HL-60 (cell line): ENCODE data around the gene MMAB.

Experiments
- DNase-seq, 2 experiments: peaks; one replicate each; pipeline ENCODE4 v3.0.0-alpha.2; 2010 to 2020; ENCODE audit warnings: low read depth in 1 of 2, low spot score in 1 of 2
- H3K27ac ChIP-seq: fragments of 250-450 bp; sonication (Bioruptor Pico); replicated peaks from 2 replicates; pipeline ENCODE4 v1.5.1; 2020; ENCODE audit warnings: mild to moderate bottlenecking, moderate library complexity
- H3K27me3 ChIP-seq: fragments of 250-450 bp; sonication (Bioruptor Pico); 2 replicates; pipeline ENCODE4 v1.5.1; 2021; ENCODE audit warnings: mild to moderate bottlenecking, moderate library complexity; ENCODE audit not compliant: insufficient read depth, poor library complexity, severe bottlenecking
- H3K4me3 ChIP-seq: replicated peaks from 2 replicates; pipeline ENCODE4 v1.5.1; 2011; ENCODE audit warnings: mild to moderate bottlenecking, control low read depth, low read length; ENCODE audit not compliant: insufficient read depth
- GABPA ChIP-seq: IDR thresholded peaks from 2 replicates; pipeline ENCODE4 v1.6.1; 2012; ENCODE audit warnings: low read depth
- POLR2AphosphoS5 ChIP-seq: IDR thresholded peaks from 2 replicates; pipeline ENCODE4 v1.6.1; 2012; ENCODE audit warnings: low read depth
- SPI1 ChIP-seq: IDR thresholded peaks from 2 replicates; pipeline ENCODE4 v1.6.1; 2012; ENCODE audit warnings: low read depth, mild to moderate bottlenecking, borderline replicate concordance
- TF ChIP-seq, protein P1 (sequence below): IDR thresholded peaks from 2 replicates; pipeline ENCODE4 v1.6.1; 2012; ENCODE audit warnings: low read depth; ENCODE audit not compliant: insufficient replicate concordance
- TF ChIP-seq, protein P2 (sequence below): IDR thresholded peaks from one replicate; pipeline ENCODE4 v1.5.1; 2011; ENCODE audit warnings: low read length, control low read depth, inconsistent platforms; ENCODE audit not compliant: insufficient read depth

MMAB gene

DNA sequence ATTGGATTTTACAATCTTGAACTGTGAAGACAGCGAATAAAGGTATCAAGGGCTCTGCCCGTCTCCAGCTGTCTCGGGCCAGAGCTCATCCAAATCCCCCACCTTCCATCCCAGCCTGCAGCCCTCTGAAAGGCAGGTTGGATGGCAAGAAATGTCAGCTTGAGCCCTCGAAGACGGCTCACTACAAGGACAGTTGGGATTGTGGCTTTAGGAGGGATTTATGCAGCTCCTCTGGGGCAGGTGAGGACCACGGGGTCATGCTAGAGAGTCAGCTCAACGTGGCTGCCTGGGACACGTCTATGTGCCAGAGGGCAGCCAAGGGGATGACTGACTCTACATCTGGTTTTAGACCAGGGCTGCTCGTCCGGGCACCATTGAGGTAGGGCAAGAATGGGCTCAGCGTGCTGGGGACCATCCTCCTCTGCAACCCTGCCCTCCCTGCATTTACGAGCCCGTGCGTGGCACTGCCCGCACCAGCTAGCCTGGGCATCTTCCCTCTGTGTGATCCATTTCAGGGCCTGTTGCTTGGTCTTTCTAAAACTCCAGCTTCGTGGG, 16.5 kb upstream of the MMAB start:
- no peak for DNase-seq
- H3K4me3 ChIP-seq = no peak overlapping the region
- H3K27me3 ChIP-seq = no peaks in the 10 kb centered on the region
- no peak overlapping the region for H3K27ac ChIP-seq
- TF ChIP-seq POLR2AphosphoS5 (no peak), SPI1 (no peak), GABPA (no peak)
- TF ChIP-seq, protein P1, sequence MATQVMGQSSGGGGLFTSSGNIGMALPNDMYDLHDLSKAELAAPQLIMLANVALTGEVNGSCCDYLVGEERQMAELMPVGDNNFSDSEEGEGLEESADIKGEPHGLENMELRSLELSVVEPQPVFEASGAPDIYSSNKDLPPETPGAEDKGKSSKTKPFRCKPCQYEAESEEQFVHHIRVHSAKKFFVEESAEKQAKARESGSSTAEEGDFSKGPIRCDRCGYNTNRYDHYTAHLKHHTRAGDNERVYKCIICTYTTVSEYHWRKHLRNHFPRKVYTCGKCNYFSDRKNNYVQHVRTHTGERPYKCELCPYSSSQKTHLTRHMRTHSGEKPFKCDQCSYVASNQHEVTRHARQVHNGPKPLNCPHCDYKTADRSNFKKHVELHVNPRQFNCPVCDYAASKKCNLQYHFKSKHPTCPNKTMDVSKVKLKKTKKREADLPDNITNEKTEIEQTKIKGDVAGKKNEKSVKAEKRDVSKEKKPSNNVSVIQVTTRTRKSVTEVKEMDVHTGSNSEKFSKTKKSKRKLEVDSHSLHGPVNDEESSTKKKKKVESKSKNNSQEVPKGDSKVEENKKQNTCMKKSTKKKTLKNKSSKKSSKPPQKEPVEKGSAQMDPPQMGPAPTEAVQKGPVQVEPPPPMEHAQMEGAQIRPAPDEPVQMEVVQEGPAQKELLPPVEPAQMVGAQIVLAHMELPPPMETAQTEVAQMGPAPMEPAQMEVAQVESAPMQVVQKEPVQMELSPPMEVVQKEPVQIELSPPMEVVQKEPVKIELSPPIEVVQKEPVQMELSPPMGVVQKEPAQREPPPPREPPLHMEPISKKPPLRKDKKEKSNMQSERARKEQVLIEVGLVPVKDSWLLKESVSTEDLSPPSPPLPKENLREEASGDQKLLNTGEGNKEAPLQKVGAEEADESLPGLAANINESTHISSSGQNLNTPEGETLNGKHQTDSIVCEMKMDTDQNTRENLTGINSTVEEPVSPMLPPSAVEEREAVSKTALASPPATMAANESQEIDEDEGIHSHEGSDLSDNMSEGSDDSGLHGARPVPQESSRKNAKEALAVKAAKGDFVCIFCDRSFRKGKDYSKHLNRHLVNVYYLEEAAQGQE = no peak
- TF ChIP-seq, protein P2, sequence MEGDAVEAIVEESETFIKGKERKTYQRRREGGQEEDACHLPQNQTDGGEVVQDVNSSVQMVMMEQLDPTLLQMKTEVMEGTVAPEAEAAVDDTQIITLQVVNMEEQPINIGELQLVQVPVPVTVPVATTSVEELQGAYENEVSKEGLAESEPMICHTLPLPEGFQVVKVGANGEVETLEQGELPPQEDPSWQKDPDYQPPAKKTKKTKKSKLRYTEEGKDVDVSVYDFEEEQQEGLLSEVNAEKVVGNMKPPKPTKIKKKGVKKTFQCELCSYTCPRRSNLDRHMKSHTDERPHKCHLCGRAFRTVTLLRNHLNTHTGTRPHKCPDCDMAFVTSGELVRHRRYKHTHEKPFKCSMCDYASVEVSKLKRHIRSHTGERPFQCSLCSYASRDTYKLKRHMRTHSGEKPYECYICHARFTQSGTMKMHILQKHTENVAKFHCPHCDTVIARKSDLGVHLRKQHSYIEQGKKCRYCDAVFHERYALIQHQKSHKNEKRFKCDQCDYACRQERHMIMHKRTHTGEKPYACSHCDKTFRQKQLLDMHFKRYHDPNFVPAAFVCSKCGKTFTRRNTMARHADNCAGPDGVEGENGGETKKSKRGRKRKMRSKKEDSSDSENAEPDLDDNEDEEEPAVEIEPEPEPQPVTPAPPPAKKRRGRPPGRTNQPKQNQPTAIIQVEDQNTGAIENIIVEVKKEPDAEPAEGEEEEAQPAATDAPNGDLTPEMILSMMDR = no peak

DNA sequence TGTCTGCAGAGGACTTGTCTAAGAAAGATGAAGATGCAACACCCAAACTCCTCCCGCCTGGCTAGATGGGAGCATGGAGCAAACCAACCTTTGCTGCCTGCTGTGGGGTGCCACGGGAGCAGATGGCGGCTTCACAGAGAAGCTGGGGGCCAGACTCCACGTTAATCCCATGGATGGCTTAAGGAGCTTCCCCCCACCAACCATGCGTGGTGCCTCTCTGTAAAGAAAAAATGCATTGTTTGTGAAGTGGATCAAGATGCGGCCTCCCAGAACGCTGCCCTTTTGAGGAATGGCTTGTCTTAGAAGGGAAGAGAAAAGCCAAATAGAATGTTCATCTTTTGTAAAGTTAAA, 15.9 kb upstream of the MMAB start:
- TF ChIP-seq, protein P1 = no peak
- TF ChIP-seq POLR2AphosphoS5 (no peak; the same call in 1 of the 2 replicates), GABPA (no peak), SPI1 (no peak)
- TF ChIP-seq, protein P2 = no peak
- Histone ChIP-seq H3K27ac (no peak overlapping the region), H3K4me3 (no peak overlapping the region), H3K27me3 (no peaks in the 10 kb centered on the region)
- DNase-seq = no peak

DNA sequence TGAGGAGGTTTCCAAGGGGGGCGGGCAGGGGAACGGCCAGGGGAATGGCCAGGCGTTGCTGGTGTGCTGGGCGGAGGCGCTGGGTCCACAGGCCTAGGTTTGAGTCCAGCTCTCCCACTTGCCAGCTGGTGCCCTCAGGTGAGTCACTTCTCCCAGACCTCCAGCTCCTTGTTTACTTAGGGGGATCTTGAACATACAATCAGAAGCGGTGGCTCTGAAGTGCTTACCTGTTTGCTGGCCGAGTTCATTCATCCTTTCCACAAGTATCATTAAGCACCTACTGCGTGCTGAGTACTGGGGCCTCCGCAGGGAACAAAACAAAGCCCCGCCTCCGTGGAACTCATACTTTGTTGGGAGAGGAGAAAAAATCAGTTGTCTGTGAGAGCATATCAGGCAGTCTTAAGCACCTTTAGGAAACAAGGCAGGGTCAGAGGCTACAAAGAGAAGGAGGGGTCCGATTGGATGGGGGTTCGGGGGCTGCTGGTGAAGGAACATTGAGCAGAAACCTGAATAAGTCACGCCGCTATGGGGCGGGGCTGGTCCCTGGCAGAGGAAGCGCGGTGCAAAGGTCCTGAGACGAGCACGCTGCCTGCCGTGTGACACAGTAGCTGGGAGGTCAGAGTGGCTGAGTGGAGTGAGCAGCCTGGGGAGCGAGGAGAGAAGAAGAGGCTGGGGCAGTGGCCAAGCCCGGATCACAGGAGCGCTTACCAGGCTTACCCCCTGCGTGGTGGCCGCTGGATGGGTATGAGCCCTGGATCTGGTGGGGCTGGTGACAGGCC, 15.3 kb upstream of the MMAB start:
- Histone ChIP-seq H3K4me3 (no peak overlapping the region), H3K27ac (no peak overlapping the region), H3K27me3 (no peaks in the 10 kb centered on the region)
- no peak for DNase-seq
- TF ChIP-seq SPI1 (no peak), POLR2AphosphoS5 (peak; percentile 50)
- TF ChIP-seq, protein P2 = no peak

DNA sequence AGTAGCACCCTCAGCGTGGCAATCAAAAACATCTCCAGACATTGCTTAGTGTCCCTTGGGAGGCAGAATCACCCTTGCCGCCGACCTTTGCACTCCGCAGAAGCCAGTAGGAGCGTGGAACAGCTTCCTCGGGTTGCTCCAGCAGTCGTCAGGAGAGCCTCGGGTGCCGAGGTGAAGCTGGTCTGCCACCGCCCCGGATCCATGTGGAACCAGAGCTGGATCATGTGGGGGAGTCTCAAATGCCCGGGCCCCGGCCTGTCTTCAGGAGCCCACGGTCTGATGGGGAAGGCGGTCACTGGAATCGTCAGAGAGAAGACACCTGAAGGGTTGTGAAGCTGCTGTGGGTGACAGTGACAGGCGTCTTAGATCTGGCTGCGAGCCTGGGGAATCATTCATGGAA, 14.6 kb upstream of the MMAB start:
- no peaks in the 10 kb centered on the region for H3K27me3 ChIP-seq
- H3K27ac ChIP-seq = no peak overlapping the region
- DNase-seq = no peak
- TF ChIP-seq POLR2AphosphoS5 (no peak), GABPA (no peak), SPI1 (no peak)
- TF ChIP-seq, protein P2 = no peak
- TF ChIP-seq, protein P1 = no peak
- no peak overlapping the region for H3K4me3 ChIP-seq
